Cerebellar nuclear complex (tissue), 1 donor: Measurements from ENCODE around the gene CHST15.

Experiments used
- DNase-seq, 2 experiments: peaks; one replicate each; lab custom pipeline; 2025; lab: John Stamatoyannopoulos, UW

Gene CHST15

GRCh38 chr10:124083047-124083739, 10.2 kb downstream of the CHST15 start:
- DNase-seq: no peak

- DNase-seq: no peak
These were observed 10.8 kb downstream of the CHST15 start for GRCh38 chr10:124082555-124082954.

- DNase-seq: no peak
These were observed 11.8 kb downstream of the CHST15 start for GRCh38 chr10:124081547-124082140.

- DNase-seq: no peak
These were observed 13.5 kb downstream of the CHST15 start for GRCh38 chr10:124079864-124080263.

- no peak for DNase-seq
These were observed 14.7 kb downstream of the CHST15 start for GRCh38 chr10:124078714-124079113.

GRCh38 chr10:124078028-124078427, 15.4 kb downstream of the CHST15 start:
- no peak for DNase-seq

- DNase-seq: no peak
These were observed 16.0 kb downstream of the CHST15 start for GRCh38 chr10:124077208-124077993.

GRCh38 chr10:124076148-124076733, 17.2 kb downstream of the CHST15 start:
- DNase-seq: no peak

GRCh38 chr10:124075231-124075955, 18.0 kb downstream of the CHST15 start:
- DNase-seq: no peak

GRCh38 chr10:124074501-124075109, 18.8 kb downstream of the CHST15 start:
- no peak for DNase-seq

- no peak for DNase-seq
These were observed 19.4 kb downstream of the CHST15 start for GRCh38 chr10:124073978-124074377.

- DNase-seq: no peak
These were observed 20.9 kb downstream of the CHST15 start for GRCh38 chr10:124072541-124072940.

GRCh38 chr10:124072106-124072505, 21.3 kb downstream of the CHST15 start:
- no peak for DNase-seq

GRCh38 chr10:124071141-124071540, 22.3 kb downstream of the CHST15 start:
- DNase-seq: no peak

- DNase-seq: no peak
These were observed 22.7 kb downstream of the CHST15 start for GRCh38 chr10:124070666-124071065.

- no peak for DNase-seq
These were observed 23.8 kb downstream of the CHST15 start for GRCh38 chr10:124069341-124070264.

- DNase-seq: no peak
These were observed 24.5 kb downstream of the CHST15 start for GRCh38 chr10:124068929-124069328.

- no peak for DNase-seq
These were observed 25.5 kb downstream of the CHST15 start for GRCh38 chr10:124067825-124068400.

- no peak for DNase-seq
These were observed 26.4 kb downstream of the CHST15 start for GRCh38 chr10:124066781-124067714.
